ENCODE data around the gene MGAT4A. TPM values are rescaled to one million over a fixed set of nuclear protein-coding genes. Genes with fewer than 3 reads are reported as not detected.

The MGAT4A gene
- total and polyA plus RNA-seq, 10 of the 15 experiments (the other 5 are each of a cell fraction or from before 2014, with no cell fraction given) = 4.3 to 23.4 (median 13.6) TPM

GRCh38 chr2:98775146-98775986, 44.4 kb upstream of the MGAT4A start:
- in situ Hi-C loops (cut with MboI) = no loop called here
- ChIA-PET SMC1A (ENCODE audit: uncharacterized antibody, unreplicated experiment) (interaction anchor here (1.2 kb wide), 1 partner anchor 9 kb away, joined by 4 read pairs; no protein-coding TSS in a partner anchor), POLR2A (no interaction called here), RAD21 (ENCODE audit: unreplicated experiment) (interaction anchor here (1.2 to 1.3 kb wide), 2 partner anchors 28 to 62 kb away, joined by 3 read pairs; no protein-coding TSS in a partner anchor), CTCF (interaction anchor here (0.8 to 1.2 kb wide), 6 partner anchors 9 to 127 kb away, joined by 3 to 4 read pairs (median 3); partner anchors contain the start of gene MGAT4A)
- TF ChIP-seq HSF1 (IDR thresholded peaks at IDR 0.05; ENCODE audit: low read depth, low read length) = no peak
- no peak for TF ChIP-seq GATAD2B (conservative IDR thresholded peaks at IDR 0.05; ENCODE audit: low read depth)
- TF ChIP-seq EZH2 (IDR thresholded peaks at IDR 0.05; ENCODE audit: borderline replicate concordance, control insufficient read depth, low read depth, low read length) = no peak
- no peak for TF ChIP-seq RELA (IDR thresholded peaks at IDR 0.05; ENCODE audit: borderline replicate concordance, partially characterized antibody)
- no peak for TF ChIP-seq WRNIP1 (IDR thresholded peaks at IDR 0.05; ENCODE audit: borderline replicate concordance, low read depth, low read length)
- H3K4me2 ChIP-seq (ENCODE audit: control insufficient read depth, insufficient read depth) = no peak overlapping the region
- no peak overlapping the region for H2AFZ ChIP-seq (ENCODE audit: control insufficient read depth, low read depth, low read length)
- H3K4me1 ChIP-seq (ENCODE audit: control insufficient read depth, insufficient read depth, low read length) = peaks cover 16% of the 10 kb centered on the region
- 68% methylated on average over 20 of the region's 20 CpGs for WGBS (ENCODE audit: insufficient coverage, insufficient replicate concordance, low lambda C conversion rate, missing lambda C conversion rate)
- FAIRE-seq (no peak), ATAC-seq (no peak), DNase-seq (ENCODE audit: low read depth, low spot score) (no peak)
- no peaks in the 10 kb centered on the region for H3K9me3 ChIP-seq (replicated peaks; ENCODE audit: control insufficient read depth, insufficient read depth, low read length)
- no peaks in the 10 kb centered on the region for H4K20me1 ChIP-seq (ENCODE audit: control insufficient read depth, insufficient read depth)
- H3K9ac ChIP-seq (ENCODE audit: control insufficient read depth, insufficient read depth, low read length) = no peak overlapping the region
- no peaks in the 10 kb centered on the region for H3K36me3 ChIP-seq (ENCODE audit: control insufficient read depth in 2 of 2, insufficient read depth in 2 of 2, low read length in 1 of 2)
- H3K4me3 ChIP-seq = no peak overlapping the region
- intact Hi-C loops (cut with micrococcal nuclease; ENCODE audit: unreplicated experiment) = no loop called here
- H3K79me2 ChIP-seq (ENCODE audit: control insufficient read depth, insufficient read depth, low read length) = no peaks in the 10 kb centered on the region
- no peaks in the 10 kb centered on the region for H3K27me3 ChIP-seq (replicated peaks in 1 of 2; ENCODE audit: control insufficient read depth in 2 of 2, insufficient read depth in 2 of 2, low read length in 1 of 2)
- H3K27ac ChIP-seq (ENCODE audit: control insufficient read depth, insufficient read depth) = no peak overlapping the region
- BruUV-seq (replicated peaks) = no TSS peak

Measured in GM12878 (cell line).